Measurements from ENCODE around the gene PRSS56.

Gene PRSS56

GRCh38 chr2:232533944-232534710 is 13.9 kb downstream of the PRSS56 start:
- H3K4me3 ChIP-seq (ENCODE audit: low read length), result no peak overlapping the region
- no peak for TF ChIP-seq CTCF (IDR thresholded peaks at IDR 0.05; ENCODE audit: insufficient read depth, low read depth, low read length, missing control alignments)
- no peak for DNase-seq (ENCODE audit: low read depth)

DNA sequence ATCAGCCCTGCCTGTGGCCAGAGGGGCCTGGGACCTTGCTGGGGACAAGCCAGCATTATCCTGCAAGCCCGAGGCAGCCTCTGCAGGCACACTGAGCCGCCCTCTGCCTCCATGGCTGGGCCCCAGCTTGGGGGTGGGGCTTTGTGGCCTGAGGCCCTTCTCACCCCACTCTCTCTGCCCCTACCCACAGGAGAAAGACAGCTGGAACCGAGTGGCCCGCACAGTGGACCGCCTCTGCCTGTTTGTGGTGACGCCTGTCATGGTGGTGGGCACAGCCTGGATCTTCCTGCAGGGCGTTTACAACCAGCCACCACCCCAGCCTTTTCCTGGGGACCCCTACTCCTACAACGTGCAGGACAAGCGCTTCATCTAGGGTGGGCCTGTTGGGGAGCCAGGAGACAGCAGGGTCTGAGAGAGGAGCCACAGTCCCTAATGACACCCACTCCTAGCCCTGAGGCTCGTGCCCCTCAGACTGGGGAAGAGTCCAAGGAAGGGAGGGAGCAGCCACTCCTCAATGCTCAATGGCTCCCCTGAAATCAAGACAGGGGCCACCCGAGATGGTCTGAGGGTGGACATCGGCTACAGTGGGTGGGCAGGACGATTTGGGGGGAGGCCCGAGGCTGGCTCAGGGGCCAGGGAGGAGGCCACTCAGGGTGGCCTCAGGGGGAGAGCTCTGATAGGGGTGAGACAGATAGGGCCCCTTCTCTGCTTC is 14.9 kb downstream of the PRSS56 start:
- no peak for TF ChIP-seq CTCF (IDR thresholded peaks at IDR 0.05; ENCODE audit: insufficient read depth, low read depth, low read length, missing control alignments)
- DNase-seq (ENCODE audit: low read depth), result no peak
- H3K4me3 ChIP-seq (ENCODE audit: low read length), result no peak overlapping the region

DNA sequence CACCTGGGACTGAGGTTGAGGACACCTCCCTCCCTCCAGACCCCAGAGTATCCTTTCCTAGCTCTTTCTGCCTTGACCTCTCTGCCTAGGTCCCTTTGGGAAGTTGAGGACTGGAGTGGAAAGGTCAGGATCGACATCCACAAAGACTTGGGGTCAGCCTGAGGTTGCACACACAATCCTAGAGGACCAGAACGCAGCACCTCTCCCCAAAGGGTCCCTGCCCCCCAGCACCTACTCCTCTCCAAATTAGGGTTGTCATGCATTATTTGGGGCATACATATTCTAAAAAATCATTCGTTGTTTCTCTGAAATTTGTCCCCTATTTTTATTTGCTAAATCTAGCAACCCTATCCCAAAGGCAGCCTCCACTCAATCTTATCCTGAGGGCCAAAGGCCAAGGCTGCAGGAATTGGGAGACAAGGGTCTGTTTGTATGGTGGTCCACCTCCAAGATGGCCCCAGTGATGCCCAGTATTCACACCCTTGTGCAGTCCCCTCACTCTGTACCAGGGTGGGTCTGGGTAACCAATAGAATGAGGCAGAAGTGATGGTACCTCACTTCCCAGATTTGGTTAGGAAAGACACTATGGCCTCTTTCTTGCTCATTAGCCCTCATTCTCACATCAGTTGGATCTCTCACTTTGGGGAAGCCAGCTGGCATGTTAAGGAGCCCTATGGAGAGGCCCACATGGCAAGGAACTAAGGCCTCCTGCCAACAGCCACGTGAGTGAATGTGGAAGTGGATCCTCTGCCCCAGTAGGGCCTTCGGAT is 15.8 kb downstream of the PRSS56 start:
- no peak for DNase-seq (ENCODE audit: low read depth)
- H3K4me3 ChIP-seq (ENCODE audit: low read length), result no peak overlapping the region
- TF ChIP-seq CTCF (IDR thresholded peaks at IDR 0.05; ENCODE audit: insufficient read depth, low read depth, low read length, missing control alignments), result no peak

- H3K4me3 ChIP-seq (ENCODE audit: low read length), result no peak overlapping the region
- TF ChIP-seq CTCF (IDR thresholded peaks at IDR 0.05; ENCODE audit: insufficient read depth, low read depth, low read length, missing control alignments), result peak; percentile 31
- peak; percentile 11 for DNase-seq (ENCODE audit: low read depth)
Observed at GRCh38 chr2:232537079-232537478, 16.9 kb downstream of the PRSS56 start.

DNA sequence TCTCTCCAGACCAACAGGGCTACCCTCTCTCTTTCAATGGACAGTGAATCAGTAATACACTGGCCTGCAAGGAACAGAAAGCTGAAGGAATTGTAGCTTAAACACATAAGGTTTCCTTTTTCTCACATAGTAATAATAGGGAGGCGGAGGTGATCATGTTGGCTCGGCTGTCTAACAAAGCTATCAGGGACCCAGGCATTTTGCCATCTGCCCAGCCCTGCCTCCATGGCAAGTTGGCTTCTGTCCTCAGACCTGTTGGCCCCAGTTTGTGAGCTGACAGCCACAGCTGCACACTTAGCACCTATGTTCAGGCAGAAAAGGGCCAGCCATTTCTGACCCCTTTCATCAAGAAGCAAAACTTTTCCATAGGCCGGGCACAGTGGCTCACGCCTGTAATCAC is 17.3 kb downstream of the PRSS56 start:
- no peak for TF ChIP-seq CTCF (IDR thresholded peaks at IDR 0.05; ENCODE audit: insufficient read depth, low read depth, low read length, missing control alignments)
- no peak overlapping the region for H3K4me3 ChIP-seq (ENCODE audit: low read length)
- DNase-seq (ENCODE audit: low read depth), result no peak

- H3K4me3 ChIP-seq (ENCODE audit: low read length), result no peak overlapping the region
- DNase-seq (ENCODE audit: low read depth), result no peak
- TF ChIP-seq CTCF (IDR thresholded peaks at IDR 0.05; ENCODE audit: insufficient read depth, low read depth, low read length, missing control alignments), result no peak
Observed at GRCh38 chr2:232538671-232539070, 18.5 kb downstream of the PRSS56 start.
